Naive B cell (primary cell): ENCODE results near the gene DTYMK. TPM values are rescaled to one million over a fixed set of nuclear protein-coding genes. Genes with fewer than 3 reads are reported as not detected.

Experiments used
- ATAC-seq, 2 donors: fragments of 150-1000 bp; cut with Tn5 transposase; 2 replicates each; pipeline ENCODE4 v1.10.0; 2021; ENCODE audit warnings: low read depth in 2 of 2, mild to moderate bottlenecking in 2 of 2, moderate library complexity in 2 of 2
- DNase-seq: peaks from one replicate; pipeline ENCODE4 v3.0.0; 2022
- H3K27ac Mint-ChIP-seq, 6 donors: one replicate each; pipeline ENCODE4 v1.8.0; 2020 to 2022; ENCODE audit warnings: mild to moderate bottlenecking in 6 of 6, mixed read lengths in 6 of 6, moderate library complexity in 5 of 6, inconsistent platforms in 2 of 6
- H3K27me3 Mint-ChIP-seq, 3 donors: one replicate each; pipeline ENCODE4 v1.8.0; 2021 to 2022; ENCODE audit warnings: mixed read lengths in 3 of 3, mild to moderate bottlenecking in 1 of 3
- H3K36me3 Mint-ChIP-seq, 2 donors: one replicate each; pipeline ENCODE4 v1.8.0; 2020 to 2022; ENCODE audit warnings: mixed read lengths in 2 of 2, inconsistent platforms in 1 of 2, mild to moderate bottlenecking in 1 of 2
- H3K4me1 Mint-ChIP-seq, 3 donors: one replicate each; pipeline ENCODE4 v1.8.0; 2020 to 2022; ENCODE audit warnings: mixed read lengths in 3 of 3, inconsistent platforms in 1 of 3, mild to moderate bottlenecking in 1 of 3, moderate library complexity in 1 of 3
- H3K4me3 Mint-ChIP-seq, 8 donors: one replicate each; pipeline ENCODE4 v1.8.0; 2020 to 2022; ENCODE audit warnings: mild to moderate bottlenecking in 8 of 8, mixed read lengths in 8 of 8, moderate library complexity in 8 of 8, inconsistent platforms in 2 of 8
- H3K9me3 Mint-ChIP-seq, 7 donors: one replicate each; pipeline ENCODE4 v1.8.0; 2020 to 2022; ENCODE audit warnings: mixed read lengths in 7 of 7, mild to moderate bottlenecking in 5 of 7, inconsistent platforms in 2 of 7, moderate library complexity in 1 of 7
- polyA plus RNA-seq, 6 donors: library from polyadenylated mRNA; unstranded; fragments of 300-500 nt; fragmentation: Illumina TruSeq; gene quantifications; one replicate each; pipeline ENCODE4 v1.2.3, GENCODE V29; 2021; ENCODE audit warnings: low read depth in 6 of 6

Gene DTYMK
- polyA plus RNA-seq, 6 donors from 2014 or later = 27.6 to 38.3 (median 36.6) TPM

DNA sequence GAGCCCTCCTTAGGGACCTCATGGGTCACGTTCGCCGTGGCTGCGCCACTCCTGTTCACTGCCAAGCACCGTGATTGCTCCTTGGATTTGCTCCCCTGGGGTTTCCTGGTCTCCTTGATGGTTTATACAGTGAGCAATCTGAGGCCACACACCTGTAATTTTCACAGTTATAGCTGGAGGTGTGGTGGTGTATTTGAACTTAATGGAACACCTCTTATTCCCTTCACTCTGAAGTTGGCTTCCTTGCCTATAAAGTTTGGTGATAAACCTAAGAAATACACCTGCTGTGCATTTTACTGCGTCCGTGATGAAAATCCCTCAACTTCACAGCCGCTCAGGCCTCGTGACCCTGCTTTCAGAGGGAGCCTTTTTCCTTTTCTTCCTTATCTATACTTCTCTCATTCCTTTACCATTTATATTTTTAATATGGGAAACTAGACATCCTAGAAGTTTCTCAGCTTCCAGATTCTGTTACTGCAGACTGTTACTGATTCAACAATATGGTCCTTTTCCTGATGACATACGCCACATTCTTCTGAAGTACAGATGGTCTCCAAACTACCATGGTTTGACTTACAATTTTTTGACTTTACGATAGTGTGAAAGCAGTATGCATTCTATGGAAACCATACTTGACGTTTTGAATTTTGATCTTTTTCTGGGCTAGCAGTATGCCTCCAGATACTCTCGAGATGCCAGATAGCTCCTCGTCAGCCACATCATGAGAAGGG is 40.5 kb downstream of the DTYMK start:
- no peaks in the 10 kb centered on the region for H3K27me3 Mint-ChIP-seq
- H3K4me1 Mint-ChIP-seq = peaks cover 8 to 40% (median 39%) of the 10 kb centered on the region in 3 donors
- no peak for DNase-seq
- peak overlapping the region in 1 of 6 donors; percentile 88 for H3K27ac Mint-ChIP-seq
- no peaks in the 10 kb centered on the region for H3K36me3 Mint-ChIP-seq
- H3K9me3 Mint-ChIP-seq = no peaks in the 10 kb centered on the region
- no peak for ATAC-seq
- no peak overlapping the region for H3K4me3 Mint-ChIP-seq

- Mint-ChIP-seq H3K27me3 (no peaks in the 10 kb centered on the region), H3K4me3 (no peak overlapping the region), H3K36me3 (no peaks in the 10 kb centered on the region), H3K27ac (no peak overlapping the region), H3K9me3 (no peaks in the 10 kb centered on the region), H3K4me1 (peaks cover 16 to 48% (median 41%) of the 10 kb centered on the region in 3 donors)
- DNase-seq = no peak
- no peak for ATAC-seq
Observed at GRCh38 chr2:241645056-241645914, 41.3 kb downstream of the DTYMK start.

GRCh38 chr2:241641631-241642030 is 45.0 kb downstream of the DTYMK start:
- H3K27ac Mint-ChIP-seq = peak overlapping the region in 4 of 6 donors; percentile 6 to 86 (median 34)
- no peaks in the 10 kb centered on the region for H3K36me3 Mint-ChIP-seq
- H3K4me3 Mint-ChIP-seq = peak overlapping the region in 2 of 8 donors; percentile 7 to 90
- H3K4me1 Mint-ChIP-seq = peaks cover 30 to 64% (median 52%) of the 10 kb centered on the region in 3 donors
- no peak for ATAC-seq
- H3K27me3 Mint-ChIP-seq = no peaks in the 10 kb centered on the region
- no peak for DNase-seq
- H3K9me3 Mint-ChIP-seq = no peaks in the 10 kb centered on the region

DNA sequence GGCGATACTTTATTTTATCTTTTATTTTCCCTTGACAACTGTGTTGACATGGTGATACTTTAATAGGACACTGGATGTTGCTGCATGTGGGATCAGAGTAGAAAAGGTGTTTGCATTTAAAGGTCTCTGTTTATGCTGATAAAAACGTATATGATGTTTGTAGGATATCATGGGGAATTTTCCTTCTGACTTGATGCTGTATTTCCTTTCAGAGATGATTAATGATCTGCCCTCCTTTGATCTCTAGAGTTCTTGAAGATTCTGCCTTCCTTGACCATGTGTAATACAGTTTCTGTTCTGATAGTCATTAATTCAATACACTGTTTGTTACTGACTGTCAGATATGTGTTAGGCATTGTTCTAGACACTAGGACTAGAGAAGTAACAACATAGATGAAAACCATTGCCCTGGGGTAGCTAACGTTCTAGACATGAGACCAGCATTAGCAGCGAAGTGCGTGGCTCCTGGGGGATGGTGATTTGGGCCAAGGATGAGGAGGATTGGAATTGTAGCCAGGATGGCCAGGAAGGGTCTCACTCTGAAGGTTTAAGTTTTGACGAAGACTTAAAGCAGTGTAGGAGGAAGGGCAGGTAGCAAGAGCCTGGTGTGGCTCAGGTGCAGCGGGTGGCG is 46.3 kb downstream of the DTYMK start:
- Mint-ChIP-seq H3K27me3 (no peaks in the 10 kb centered on the region), H3K9me3 (no peaks in the 10 kb centered on the region), H3K27ac (peak overlapping the region in 3 of 6 donors; percentile 6 to 86 (median 38)), H3K4me3 (peak overlapping the region in 3 of 8 donors; percentile 37 to 90 (median 84)), H3K4me1 (peaks cover 34 to 66% (median 62%) of the 10 kb centered on the region in 3 donors), H3K36me3 (no peaks in the 10 kb centered on the region)
- DNase-seq = no peak
- no peak for ATAC-seq

DNA sequence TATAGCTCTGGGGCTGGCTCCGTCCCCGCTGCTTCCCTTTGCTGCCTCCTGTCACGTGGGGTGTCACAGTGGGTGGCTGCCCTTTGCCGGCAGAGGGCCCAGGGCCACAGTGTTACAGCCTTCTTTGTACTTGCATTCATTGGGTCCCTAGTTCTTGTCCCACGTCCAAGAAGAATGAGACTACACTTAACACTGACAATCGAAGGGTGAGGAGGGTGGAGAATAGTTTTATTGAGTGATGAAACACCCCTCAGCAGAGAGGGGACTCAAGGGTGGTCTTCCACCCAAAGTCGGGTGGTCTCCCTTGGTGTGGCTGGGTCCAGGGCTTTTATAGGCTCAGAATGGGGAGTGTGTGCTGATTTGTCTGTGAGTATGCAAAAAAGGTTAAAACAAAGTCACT is 47.2 kb downstream of the DTYMK start:
- Mint-ChIP-seq H3K27me3 (no peaks in the 10 kb centered on the region), H3K4me1 (peaks cover 34 to 64% (median 62%) of the 10 kb centered on the region in 3 donors), H3K27ac (peak overlapping the region in 3 of 6 donors; percentile 55 to 88 (median 69)), H3K9me3 (no peaks in the 10 kb centered on the region), H3K36me3 (no peaks in the 10 kb centered on the region), H3K4me3 (peak overlapping the region in 7 of 8 donors; percentile 58 to 96 (median 77))
- no peak for ATAC-seq
- no peak for DNase-seq

- DNase-seq = no peak
- no peaks in the 10 kb centered on the region for H3K9me3 Mint-ChIP-seq
- H3K27me3 Mint-ChIP-seq = no peaks in the 10 kb centered on the region
- peaks cover 29 to 60% (median 60%) of the 10 kb centered on the region in 3 donors for H3K4me1 Mint-ChIP-seq
- peak overlapping the region in 7 of 8 donors; percentile 77 to 96 (median 90) for H3K4me3 Mint-ChIP-seq
- ATAC-seq = no peak
- H3K27ac Mint-ChIP-seq = peak overlapping the region in 3 of 6 donors; percentile 31 to 96 (median 95)
- H3K36me3 Mint-ChIP-seq = no peaks in the 10 kb centered on the region
Observed at GRCh38 chr2:241638940-241639339, 47.7 kb downstream of the DTYMK start.

GRCh38 chr2:241637795-241638660 is 48.6 kb downstream of the DTYMK start:
- ATAC-seq = peak; percentile 43 to 45
- peak; percentile 57 for DNase-seq
- Mint-ChIP-seq H3K4me3 (peak overlapping the region; percentile 77 to 96 (median 90)), H3K9me3 (no peaks in the 10 kb centered on the region), H3K4me1 (peaks cover 27 to 60% (median 55%) of the 10 kb centered on the region in 3 donors), H3K27me3 (no peaks in the 10 kb centered on the region), H3K36me3 (no peaks in the 10 kb centered on the region), H3K27ac (peak overlapping the region; percentile 84 to 96 (median 92))

GRCh38 chr2:241637018-241637794 is 49.4 kb downstream of the DTYMK start, which contains the start of the genes ATG4B and THAP4:
Gene ATG4B, plus strand, starts transcription at chr2:241637693. Its CDS starts 22 bp downstream, at chr2:241637715.
Gene THAP4, minus strand, starts transcription at chr2:241637158. Its CDS starts 141 bp downstream, at chr2:241637017.
- Mint-ChIP-seq H3K27ac (peak within 1 kb of the TSS; percentile 84 to 97 (median 94)), H3K27me3 (no peaks in the 10 kb centered on the region), H3K9me3 (no peaks in the 10 kb centered on the region), H3K4me1 (peaks cover 26 to 57% (median 51%) of the 10 kb centered on the region in 3 donors), H3K36me3 (no peaks in the 10 kb centered on the region), H3K4me3 (peak within 1 kb of the TSS; percentile 77 to 96 (median 91))
- ATAC-seq (peak; percentile 70 to 71), DNase-seq (peak; percentile 81)

- Mint-ChIP-seq H3K4me1 (peaks cover 26 to 49% (median 43%) of the 10 kb centered on the region in 3 donors), H3K9me3 (no peaks in the 10 kb centered on the region), H3K4me3 (peak overlapping the region; percentile 75 to 88 (median 82)), H3K36me3 (no peaks in the 10 kb centered on the region), H3K27me3 (no peaks in the 10 kb centered on the region), H3K27ac (peak overlapping the region in 5 of 6 donors; percentile 37 to 88 (median 57))
- peak; percentile 27 for DNase-seq
- peak; percentile 29 to 35 for ATAC-seq
Observed at GRCh38 chr2:241636182-241637017, 50.2 kb downstream of the DTYMK start.

GRCh38 chr2:241635756-241636155 is 50.9 kb downstream of the DTYMK start:
- peaks cover 0 to 5% of the 10 kb centered on the region in 2 donors for H3K36me3 Mint-ChIP-seq
- H3K9me3 Mint-ChIP-seq = no peaks in the 10 kb centered on the region
- H3K27me3 Mint-ChIP-seq = no peaks in the 10 kb centered on the region
- ATAC-seq = no peak
- H3K4me1 Mint-ChIP-seq = peaks cover 23 to 44% (median 36%) of the 10 kb centered on the region in 3 donors
- H3K27ac Mint-ChIP-seq = peak overlapping the region in 4 of 6 donors; percentile 17 to 88 (median 58)
- peak overlapping the region; percentile 75 to 88 (median 82) for H3K4me3 Mint-ChIP-seq
- DNase-seq = no peak

DNA sequence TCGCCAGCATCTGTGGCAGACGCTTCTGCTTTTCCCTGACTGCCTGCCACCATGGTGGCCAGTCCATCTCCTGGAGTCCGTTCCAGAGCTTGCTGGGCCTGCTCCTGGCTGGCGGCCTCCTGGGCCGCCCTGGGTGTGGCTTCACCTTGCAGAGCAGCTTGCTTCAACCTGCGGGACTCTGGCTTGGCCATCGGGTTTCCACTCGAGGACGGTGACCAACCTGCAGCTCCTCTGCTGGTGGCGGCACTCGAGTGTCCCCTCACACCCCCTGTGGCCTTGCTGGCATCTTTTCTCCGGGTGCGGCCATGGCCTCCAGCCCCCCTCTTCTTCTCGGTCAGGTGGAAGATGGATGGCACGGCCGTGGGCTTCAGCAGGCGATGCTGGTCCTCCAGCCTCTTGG is 53.1 kb downstream of the DTYMK start:
- DNase-seq (no peak), ATAC-seq (no peak)
- H3K36me3 Mint-ChIP-seq = peaks cover 0 to 5% of the 10 kb centered on the region in 2 donors
- H3K4me1 Mint-ChIP-seq = peaks cover 13 to 40% (median 27%) of the 10 kb centered on the region in 3 donors
- no peak overlapping the region for H3K4me3 Mint-ChIP-seq
- no peaks in the 10 kb centered on the region for H3K27me3 Mint-ChIP-seq
- H3K9me3 Mint-ChIP-seq = no peaks in the 10 kb centered on the region
- H3K27ac Mint-ChIP-seq = no peak overlapping the region
